Measurements from ENCODE around the gene FOXA2. TPM values are rescaled to one million over a fixed set of nuclear protein-coding genes. Genes with fewer than 3 reads are reported as not detected.

FOXA2 gene
- total RNA-seq, 1 donor from 2014 or later = not detected

DNA sequence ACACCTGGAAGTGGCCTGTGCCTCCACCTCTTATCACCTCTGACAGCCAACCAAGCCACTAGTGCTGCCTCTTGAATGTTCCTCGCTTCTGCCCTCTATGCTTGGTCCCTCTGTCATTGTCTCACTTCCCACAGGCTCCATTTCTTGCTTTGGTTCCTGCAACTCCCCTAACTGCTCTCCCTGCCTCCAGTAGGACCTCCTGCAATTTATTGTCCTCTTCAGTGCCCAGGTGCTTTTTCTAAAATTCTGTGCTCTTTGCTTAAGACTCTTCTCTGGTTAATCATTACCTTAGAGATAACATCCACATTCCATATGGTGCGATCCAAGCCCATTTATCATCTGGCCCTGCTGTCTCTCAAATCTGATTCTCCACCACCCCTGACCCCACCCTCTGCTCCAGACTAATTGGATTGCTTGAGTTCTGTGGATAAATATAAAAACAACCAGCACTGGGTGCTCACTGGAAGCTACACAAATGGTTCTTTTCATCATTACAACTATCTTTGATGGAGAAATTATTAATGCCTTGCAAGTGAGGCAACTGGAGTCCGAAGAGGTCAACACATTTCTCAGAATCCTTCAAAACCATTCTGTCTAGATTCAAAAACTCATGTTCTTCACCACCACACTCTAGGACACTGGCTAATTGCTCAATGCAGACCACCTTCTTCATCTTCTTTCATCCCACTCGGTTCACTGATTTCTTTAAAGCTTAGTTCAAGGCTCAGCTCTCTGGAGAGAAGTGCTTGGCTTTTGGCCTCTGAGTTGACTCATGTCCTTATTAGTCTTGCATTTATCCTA is 47.2 kb downstream of the FOXA2 start:
- no peak for DNase-seq (ENCODE audit: low read depth in 2 of 2)

DNA sequence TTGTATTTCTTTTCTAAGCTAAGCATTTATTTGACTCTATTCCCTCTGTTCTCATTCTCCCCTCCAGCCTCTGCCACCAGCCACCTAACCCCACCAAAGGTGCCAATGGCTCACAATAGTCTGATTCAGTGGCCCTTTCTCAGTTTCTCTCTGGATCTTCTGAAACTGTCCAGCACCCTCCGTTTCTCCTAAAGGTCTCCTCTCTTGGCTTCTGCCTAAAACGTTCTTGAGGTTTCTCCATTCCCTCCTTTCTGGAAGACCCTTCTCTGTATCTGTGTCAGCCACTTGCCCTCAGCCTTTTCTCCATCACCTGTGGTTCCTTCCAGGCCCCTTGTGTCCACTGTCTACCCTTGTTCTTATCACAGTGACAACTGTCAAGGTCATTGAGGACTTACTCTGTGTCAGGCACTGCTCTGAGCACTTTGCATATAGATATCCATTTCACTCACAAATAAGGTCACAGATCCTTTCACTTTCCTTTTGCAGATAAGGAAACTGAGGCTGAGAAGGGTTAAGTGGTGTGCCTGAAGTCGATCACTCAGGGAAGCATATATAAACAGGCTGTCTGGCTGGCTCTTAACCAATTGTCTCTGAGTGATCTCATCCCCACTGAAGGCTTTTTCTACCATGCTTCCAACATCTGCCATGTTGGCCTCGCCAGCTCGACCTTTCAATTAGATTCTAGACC is 48.1 kb downstream of the FOXA2 start:
- DNase-seq (ENCODE audit: low read depth in 2 of 2) = no peak

GRCh38 chr20:22535483-22535882 is 48.9 kb downstream of the FOXA2 start:
- DNase-seq (ENCODE audit: low read depth in 2 of 2) = no peak

- DNase-seq (ENCODE audit: low read depth in 2 of 2) = no peak
Observed at GRCh38 chr20:22533823-22534751, 50.3 kb downstream of the FOXA2 start.

DNA sequence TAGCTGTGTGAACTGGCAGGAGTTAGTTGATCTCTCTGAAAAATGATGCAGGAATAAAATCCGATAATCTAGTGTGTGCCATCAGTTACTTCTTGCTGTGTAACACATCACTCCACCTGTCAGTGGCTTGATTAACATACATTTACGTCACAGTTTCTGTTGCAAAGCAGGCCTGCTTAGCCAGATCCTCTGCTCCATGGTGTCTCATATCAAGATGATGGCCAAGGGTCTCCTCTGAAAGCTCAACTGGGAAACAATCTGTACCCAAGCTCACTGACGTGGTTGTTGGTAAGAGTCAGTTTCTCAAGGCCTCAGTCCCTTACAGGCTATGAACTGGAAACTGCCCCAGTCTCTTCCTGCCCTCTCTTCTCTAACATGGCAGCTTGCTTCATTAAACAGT is 51.8 kb downstream of the FOXA2 start:
- DNase-seq (ENCODE audit: low read depth in 2 of 2) = no peak

DNA sequence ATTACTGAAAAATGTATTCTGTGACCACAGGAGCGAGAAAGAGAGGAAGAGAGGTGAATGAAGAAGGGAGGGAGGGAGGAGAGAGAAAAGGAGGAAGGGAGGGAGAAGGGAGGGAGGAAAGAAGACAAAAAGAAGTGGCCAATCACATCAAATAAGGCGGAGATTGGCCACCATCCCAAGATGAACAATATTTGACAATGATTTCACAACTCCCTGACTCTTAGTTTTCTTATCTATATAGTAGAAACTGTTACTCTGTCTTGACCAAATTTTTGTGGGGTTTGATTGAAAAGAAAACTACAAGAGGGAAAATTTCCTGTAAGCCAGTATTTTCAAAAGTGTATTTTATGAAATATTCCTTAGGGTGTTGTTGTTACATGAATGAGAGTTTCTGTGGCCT is 52.6 kb downstream of the FOXA2 start:
- DNase-seq (ENCODE audit: low read depth in 2 of 2) = no peak

GRCh38 chr20:22531056-22531615 is 53.2 kb downstream of the FOXA2 start:
- DNase-seq (ENCODE audit: low read depth in 2 of 2) = no peak

Measured in lung microvascular endothelial cell (primary cell).